H1 (cell line): ENCODE results near the gene ALPP. TPM values are rescaled to one million over a fixed set of nuclear protein-coding genes. Genes with fewer than 3 reads are reported as not detected.

Experiments
- CTCF ChIA-PET: fragments of 300-600 bp; sonication (Branson Sonifier 250); formaldehyde crosslinking; loops from one replicate; lab custom pipeline; 2021; ENCODE audit not compliant: partially characterized antibody; lab: Charles Lee
- POLR2A ChIA-PET: fragments of 300-600 bp; sonication (Branson Sonifier 250); formaldehyde crosslinking; loops from one replicate; lab custom pipeline; 2021; ENCODE audit warnings: inconsistent platforms; ENCODE audit not compliant: partially characterized antibody; lab: Charles Lee
- DNase-seq, 2 experiments: peaks; one replicate each; pipeline versions ENCODE4 v3.0.0 to v3.0.0-alpha.2; 2010 to 2022; ENCODE audit warnings: low spot score in 2 of 2, low read depth in 1 of 2, mixed read lengths in 1 of 2
- FAIRE-seq: peaks from 2 replicates; lab custom pipeline; 2011; peaks lifted over from hg19 to GRCh38; lab: Jason Lieb, UNC
- H2AFZ ChIP-seq: 2 replicates; pipeline ENCODE4 v1.8.1; 2012; ENCODE audit warnings: low read length, inconsistent platforms
- H2AK5ac ChIP-seq: 2 replicates; pipeline ENCODE4 v1.6.1; 2013; ENCODE audit warnings: low read depth, low read length
- H2BK120ac ChIP-seq: replicated peaks from 2 replicates; pipeline ENCODE3; 2013; ENCODE audit warnings: low read depth, low read length, inconsistent platforms
- H2BK12ac ChIP-seq: 2 replicates; pipeline ENCODE4 v1.6.1; 2013; ENCODE audit warnings: low read depth, low read length
- H2BK15ac ChIP-seq: 2 replicates; pipeline ENCODE4 v1.6.1; 2013; ENCODE audit warnings: low read length
- H2BK20ac ChIP-seq: 2 replicates; pipeline ENCODE4 v1.6.1; 2013; ENCODE audit warnings: low read length
- H2BK5ac ChIP-seq: 2 replicates; pipeline ENCODE4 v1.6.1; 2013; ENCODE audit warnings: low read depth, low read length
- H3K14ac ChIP-seq: 2 replicates; pipeline ENCODE4 v1.6.1; 2013; ENCODE audit warnings: inconsistent platforms; ENCODE audit not compliant: insufficient read length
- H3K18ac ChIP-seq: 2 replicates; pipeline ENCODE4 v1.6.1; 2013; ENCODE audit warnings: low read length; ENCODE audit errors: extremely low read depth
- H3K23ac ChIP-seq: 2 replicates; pipeline ENCODE4 v1.6.1; 2013; ENCODE audit warnings: inconsistent platforms; ENCODE audit not compliant: insufficient read length
- H3K23me2 ChIP-seq: 2 replicates; pipeline ENCODE4 v1.6.1; 2013; ENCODE audit warnings: low read depth, low read length
- H3K27ac ChIP-seq: 2 replicates; pipeline ENCODE4 v1.6.1; 2011; ENCODE audit warnings: low read depth, low read length, inconsistent platforms
- H3K27me3 ChIP-seq, 4 experiments: replicated peaks in 1 of 4; 1 replicate in 1 of 4; 2 replicates in 3 of 4; pipeline versions ENCODE4 v1.6.1 to v1.8.1; 2011 to 2013; ENCODE audit warnings: low read length in 3 of 4, mild to moderate bottlenecking in 3 of 4, inconsistent platforms in 2 of 4, mixed read lengths in 2 of 4, moderate library complexity in 1 of 4; ENCODE audit not compliant: control insufficient read depth in 3 of 4, insufficient read depth in 3 of 4; ENCODE audit errors: extremely low read depth in 1 of 4
- H3K36me3 ChIP-seq, 4 experiments: 2 replicates each; pipeline versions ENCODE4 v1.6.1 to v1.8.1; 2011 to 2013; ENCODE audit warnings: mild to moderate bottlenecking in 4 of 4, low read length in 3 of 4, moderate library complexity in 2 of 4, control low read depth in 1 of 4, inconsistent platforms in 1 of 4; ENCODE audit not compliant: insufficient read depth in 4 of 4, control insufficient read depth in 2 of 4
- H3K4ac ChIP-seq: replicated peaks from 2 replicates; pipeline ENCODE3; 2013; ENCODE audit warnings: low read length, low read depth, mixed read lengths, inconsistent platforms; ENCODE audit not compliant: insufficient read length
- H3K4me1 ChIP-seq, 4 experiments: replicated peaks in 1 of 4; 1 replicate in 1 of 4; 2 replicates in 3 of 4; pipeline versions ENCODE4 v1.6.1 to v1.8.1; 2011 to 2013; ENCODE audit warnings: low read length in 3 of 4, inconsistent platforms in 2 of 4, mixed read lengths in 1 of 4; ENCODE audit not compliant: insufficient read depth in 4 of 4, control insufficient read depth in 3 of 4
- H3K4me2 ChIP-seq, 2 experiments: 2 replicates each; pipeline versions ENCODE4 v1.6.1 to v1.8.1; 2011 to 2013; ENCODE audit warnings: low read depth in 2 of 2, low read length in 2 of 2, control low read depth in 1 of 2, inconsistent platforms in 1 of 2, mild to moderate bottlenecking in 1 of 2; ENCODE audit not compliant: insufficient read depth in 1 of 2
- H3K4me3 ChIP-seq, 4 experiments: fragments of 200-600, 300-600 bp in 1 of 4; sonication (generic), shearing (Covaris generic), sonication (Bioruptor Twin) in 1 of 4; 2 replicates each; pipeline versions ENCODE4 v1.5.1 to v1.8.1; 2011 to 2016; ENCODE audit warnings: low read length in 4 of 4, low read depth in 3 of 4, control low read depth in 2 of 4, inconsistent platforms in 2 of 4, mild to moderate bottlenecking in 2 of 4, mixed read lengths in 1 of 4, moderate library complexity in 1 of 4; ENCODE audit not compliant: insufficient read depth in 2 of 4; ENCODE audit errors: extremely low read depth in 1 of 4
- H3K56ac ChIP-seq: replicated peaks from 2 replicates; pipeline ENCODE3; 2013; ENCODE audit warnings: low read depth, mild to moderate bottlenecking, mixed read lengths, low read length, inconsistent platforms; ENCODE audit not compliant: insufficient read length
- H3K79me1 ChIP-seq: 2 replicates; pipeline ENCODE4 v1.6.1; 2013; ENCODE audit warnings: low read depth, low read length, control low read depth
- H3K79me2 ChIP-seq, 2 experiments: 2 replicates each; pipeline versions ENCODE4 v1.6.1 to v1.8.1; 2012 to 2013; ENCODE audit warnings: low read length in 2 of 2, mild to moderate bottlenecking in 2 of 2, inconsistent platforms in 1 of 2; ENCODE audit not compliant: insufficient read depth in 2 of 2, control insufficient read depth in 1 of 2
- H3K9ac ChIP-seq, 4 experiments: replicated peaks in 1 of 4; 1 replicate in 1 of 4; 2 replicates in 3 of 4; pipeline versions ENCODE4 v1.6.1 to v1.8.1; 2011 to 2013; ENCODE audit warnings: low read depth in 3 of 4, low read length in 3 of 4, control low read depth in 2 of 4, mild to moderate bottlenecking in 2 of 4, moderate library complexity in 2 of 4, inconsistent platforms in 1 of 4; ENCODE audit errors: extremely low read depth in 1 of 4
- H3K9me3 ChIP-seq, 2 experiments: 2 replicates each; pipeline versions ENCODE4 v1.6.1 to v1.8.1; 2012 to 2013; ENCODE audit warnings: mild to moderate bottlenecking in 2 of 2, moderate library complexity in 2 of 2, control low read depth in 1 of 2, inconsistent platforms in 1 of 2, low read depth in 1 of 2, low read length in 1 of 2, mixed read lengths in 1 of 2; ENCODE audit not compliant: insufficient read depth in 2 of 2
- H4K20me1 ChIP-seq, 2 experiments: replicated peaks in 1 of 2; 2 replicates each; pipeline versions ENCODE3 to v1.8.1; 2011 to 2013; ENCODE audit warnings: inconsistent platforms in 2 of 2, low read length in 2 of 2, mild to moderate bottlenecking in 1 of 2; ENCODE audit not compliant: insufficient read depth in 2 of 2, control insufficient read depth in 1 of 2
- H4K5ac ChIP-seq: 2 replicates; pipeline ENCODE4 v1.6.1; 2013; ENCODE audit warnings: low read length, low read depth, mixed read lengths, inconsistent platforms; ENCODE audit not compliant: insufficient read length
- H4K8ac ChIP-seq: 2 replicates; pipeline ENCODE4 v1.8.0; 2013; ENCODE audit warnings: mild to moderate bottlenecking, moderate library complexity, low read length, inconsistent platforms; ENCODE audit not compliant: insufficient read depth; ENCODE audit errors: extremely low read depth
- H4K91ac ChIP-seq: replicated peaks from 2 replicates; pipeline ENCODE3; 2013; ENCODE audit warnings: low read length, mixed read lengths, inconsistent platforms; ENCODE audit not compliant: insufficient read length
- JUND ChIP-seq: IDR thresholded peaks from 2 replicates; pipeline ENCODE4 v1.6.1; 2011; ENCODE audit warnings: mild to moderate bottlenecking, improper control_type of control experiment, low read length
- TAF1 ChIP-seq: IDR thresholded peaks from 2 replicates; pipeline ENCODE4 v1.6.1; 2011; ENCODE audit warnings: mild to moderate bottlenecking, low read depth, low read length
- WGBS, 2 experiments: shearing (Covaris generic) in 1 of 2; methylation state at CpG; one replicate each; pipeline versions ENCODE4 v1.1.6 to v1.1.7; 2013 to 2015; ENCODE audit warnings: low lambda C conversion rate in 2 of 2, mixed read lengths in 2 of 2, inconsistent platforms in 1 of 2, low coverage in 1 of 2, missing lambda C conversion rate in 1 of 2; ENCODE audit not compliant: insufficient replicate concordance in 2 of 2, insufficient coverage in 1 of 2, insufficient read length in 1 of 2; ENCODE audit errors: extremely low coverage in 1 of 2, missing lambda C conversion rate in 1 of 2; 5-methylcytosine and 5-hydroxymethylcytosine counted together
- polyA plus RNA-seq, 7 experiments: library from polyadenylated mRNA; depleted of rRNA in 3 of 7; stranded (reverse) in 5 of 7; unstranded in 2 of 7; fragments of >200 nt in 5 of 7; fragments of 200-250 nt in 2 of 7; gene quantifications; 1 replicate in 5 of 7; 2 replicates in 1 of 7; 4 replicates in 1 of 7; pipeline versions ENCODE4 v1.2.1 to v1.2.3, GENCODE V29; 2011 to 2013; ENCODE audit warnings: missing spikeins in 2 of 7, mixed read lengths in 2 of 7
- total RNA-seq: library from RNA; stranded (reverse); fragmentation: NEBNext Ultra II Directional; extraction: Animal tissue kit (Norgen Biotek cat#: 25700); gene quantifications from 2 replicates; pipeline ENCODE4 v1.2.1, GENCODE V29; 2021
- TF ChIP-seq, protein P1 (sequence below), 3 experiments: IDR thresholded peaks; 1 replicate in 2 of 3; 2 replicates in 1 of 3; pipeline versions ENCODE4 v1.5.1 to v1.6.1; 2011; ENCODE audit warnings: low read length in 3 of 3, mild to moderate bottlenecking in 3 of 3, inconsistent platforms in 2 of 3, low read depth in 1 of 3, moderate library complexity in 1 of 3; ENCODE audit not compliant: insufficient read depth in 1 of 3; ENCODE audit errors: control extremely low read depth in 1 of 3

ALPP gene
- total and polyA plus RNA-seq, 2 of the 8 experiments (the other 6 are each of a cell fraction or from before 2014, with no cell fraction given): 0.15 TPM

DNA sequence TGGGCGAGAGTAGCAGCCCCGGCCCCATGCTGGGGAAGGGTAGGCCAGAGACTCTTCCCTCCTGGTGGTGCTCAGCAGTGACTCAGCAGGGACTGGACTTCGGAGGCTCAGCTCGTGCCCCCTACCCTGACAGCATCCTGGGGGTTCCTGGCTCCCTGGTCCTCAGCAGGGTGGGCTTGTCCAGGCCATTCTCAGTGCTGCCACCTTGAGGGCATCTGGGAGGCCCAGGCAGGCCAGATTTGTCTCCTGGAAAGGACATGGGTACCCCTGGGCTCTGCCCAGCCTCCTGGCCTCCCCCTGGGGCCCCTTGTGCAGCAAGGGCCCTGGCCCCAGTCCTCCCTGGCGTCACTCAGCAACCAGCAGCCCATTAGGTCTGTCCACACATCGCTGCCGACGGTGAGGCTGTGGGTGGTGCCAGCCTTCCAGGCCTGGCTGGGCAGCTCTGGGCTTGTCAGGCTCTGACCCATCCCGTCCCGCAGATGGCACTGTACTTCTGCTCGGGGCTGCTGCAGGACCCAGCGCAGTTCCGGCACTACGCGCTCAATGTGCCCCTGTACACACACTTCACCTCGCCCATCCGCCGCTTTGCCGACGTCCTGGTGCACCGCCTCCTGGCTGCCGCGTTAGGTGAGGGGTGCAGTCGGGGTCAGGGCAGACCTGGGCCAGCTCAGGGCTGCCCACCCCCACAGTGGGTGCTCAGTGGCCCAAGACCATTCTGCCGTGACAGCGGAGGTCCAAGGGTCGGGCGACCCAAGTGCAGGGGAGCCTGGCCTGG lies 45.0 kb upstream of the ALPP start:
- H2AFZ ChIP-seq: no peak overlapping the region
- H2BK15ac ChIP-seq: no peak overlapping the region
- peak overlapping the region; percentile 17; the same call in 1 of the 2 replicates for H2AK5ac ChIP-seq
- no peak overlapping the region for H4K5ac ChIP-seq
- DNase-seq: peak in 1 of 2 experiments; percentile 76
- H3K23me2 ChIP-seq: no peaks in the 10 kb centered on the region
- H3K4ac ChIP-seq: no peak overlapping the region
- no peaks in the 10 kb centered on the region for H3K79me1 ChIP-seq
- POLR2A ChIA-PET: no interaction called here
- H3K27ac ChIP-seq: no peak overlapping the region
- TF ChIP-seq JUND: no peak
- no peak for TF ChIP-seq TAF1
- TF ChIP-seq, protein P1, sequence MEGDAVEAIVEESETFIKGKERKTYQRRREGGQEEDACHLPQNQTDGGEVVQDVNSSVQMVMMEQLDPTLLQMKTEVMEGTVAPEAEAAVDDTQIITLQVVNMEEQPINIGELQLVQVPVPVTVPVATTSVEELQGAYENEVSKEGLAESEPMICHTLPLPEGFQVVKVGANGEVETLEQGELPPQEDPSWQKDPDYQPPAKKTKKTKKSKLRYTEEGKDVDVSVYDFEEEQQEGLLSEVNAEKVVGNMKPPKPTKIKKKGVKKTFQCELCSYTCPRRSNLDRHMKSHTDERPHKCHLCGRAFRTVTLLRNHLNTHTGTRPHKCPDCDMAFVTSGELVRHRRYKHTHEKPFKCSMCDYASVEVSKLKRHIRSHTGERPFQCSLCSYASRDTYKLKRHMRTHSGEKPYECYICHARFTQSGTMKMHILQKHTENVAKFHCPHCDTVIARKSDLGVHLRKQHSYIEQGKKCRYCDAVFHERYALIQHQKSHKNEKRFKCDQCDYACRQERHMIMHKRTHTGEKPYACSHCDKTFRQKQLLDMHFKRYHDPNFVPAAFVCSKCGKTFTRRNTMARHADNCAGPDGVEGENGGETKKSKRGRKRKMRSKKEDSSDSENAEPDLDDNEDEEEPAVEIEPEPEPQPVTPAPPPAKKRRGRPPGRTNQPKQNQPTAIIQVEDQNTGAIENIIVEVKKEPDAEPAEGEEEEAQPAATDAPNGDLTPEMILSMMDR (IDR thresholded peaks at IDR 0.05; ENCODE audit: control extremely low read depth in 1 of 3, insufficient read depth in 1 of 3, low read depth in 1 of 3, low read length in 3 of 3): peak in 2 of 3 experiments; percentile 65 to 69; a peak in 3 of 4 replicates
- no peak for FAIRE-seq
- no peaks in the 10 kb centered on the region for H3K79me2 ChIP-seq
- CTCF ChIA-PET: interaction anchor here (0.6 to 5.5 kb wide), 24 partner anchors 7 to 433 kb away, joined by 3 to 92 read pairs (median 3); partner anchors contain the start of gene CHRNG
- H4K91ac ChIP-seq: peak overlapping the region; percentile 73
- H3K18ac ChIP-seq: no peak overlapping the region
- no peak overlapping the region for H3K23ac ChIP-seq
- H4K8ac ChIP-seq: no peak overlapping the region; the same call in 1 of the 2 replicates
- H2BK20ac ChIP-seq: no peak overlapping the region
- H3K4me2 ChIP-seq: no peak overlapping the region
- H3K9ac ChIP-seq: no peak overlapping the region
- no peak overlapping the region for H2BK120ac ChIP-seq
- H3K56ac ChIP-seq: no peak overlapping the region
- H3K36me3 ChIP-seq: no peaks in the 10 kb centered on the region
- no peak overlapping the region for H3K14ac ChIP-seq
- 94% methylated on average over 25 of the region's 28 CpGs; no CpG with 5 or more reads in 1 of the 2 experiments for WGBS, 2 experiments
- H3K9me3 ChIP-seq: no peaks in the 10 kb centered on the region
- H2BK12ac ChIP-seq: no peak overlapping the region
- H3K4me3 ChIP-seq: no peak overlapping the region
- H4K20me1 ChIP-seq: no peaks in the 10 kb centered on the region
- peaks cover 0 to 9% (median 6%) of the 10 kb centered on the region in 4 experiments; a peak in 4 of 7 replicates for H3K4me1 ChIP-seq
- no peaks in the 10 kb centered on the region for H3K27me3 ChIP-seq
- no peak overlapping the region; the same call in 1 of the 2 replicates for H2BK5ac ChIP-seq
